ENCODE measurements around the gene EDAR. TPM values are rescaled to one million over a fixed set of nuclear protein-coding genes. Genes with fewer than 3 reads are reported as not detected.

Gene EDAR
- total and polyA plus RNA-seq, 9 of the 15 experiments (the other 6 are each of a cell fraction or from before 2014, with no cell fraction given), result 0.01 TPM; not detected in 8

- TF ChIP-seq PBX2 (CRISPR knock-in tag; IDR thresholded peaks at IDR 0.05; ENCODE audit: low read depth) (no peak), PBX2 (tag; conservative IDR thresholded peaks at IDR 0.05; ENCODE audit: low read depth) (no peak), MNT (conservative IDR thresholded peaks at IDR 0.05) (no peak), KDM5B (IDR thresholded peaks at IDR 0.05; ENCODE audit: insufficient replicate concordance, low read depth, low read length) (no peak), ATF6 (CRISPR knock-in tag; IDR thresholded peaks at IDR 0.05) (no peak), POLR2A (conservative IDR thresholded peaks at IDR 0.05) (no peak), GTF3C2 (IDR thresholded peaks at IDR 0.05; ENCODE audit: borderline replicate concordance, extremely low read depth, insufficient read length) (no peak), ZNF384 (IDR thresholded peaks at IDR 0.05; ENCODE audit: low read depth, low read length) (no peak), TCFL5 (CRISPR knock-in tag; conservative IDR thresholded peaks at IDR 0.05) (no peak), ZNF121 (CRISPR knock-in tag; conservative IDR thresholded peaks at IDR 0.05) (no peak), BRD4 (IDR thresholded peaks at IDR 0.05) (no peak), ZSCAN29 (IDR thresholded peaks at IDR 0.05) (no peak), ZEB2 (IDR thresholded peaks at IDR 0.05) (no peak)
Measured at GRCh38 chr2:108936076-108936864, 52.8 kb downstream of the EDAR start (continued).

Data from K562 (cell line).